Measurements from ENCODE around the gene B4GALNT1.
"Not testable (repeated sequence)": the region's sequence is repeated elsewhere in the genome, so short reads cannot be mapped to it uniquely, and the experiment has no call there.

B4GALNT1 gene

GRCh38 chr12:57609101-57609780, 23.8 kb downstream of the B4GALNT1 start:
- DNase-seq (ENCODE audit: low spot score), result no peak

DNA sequence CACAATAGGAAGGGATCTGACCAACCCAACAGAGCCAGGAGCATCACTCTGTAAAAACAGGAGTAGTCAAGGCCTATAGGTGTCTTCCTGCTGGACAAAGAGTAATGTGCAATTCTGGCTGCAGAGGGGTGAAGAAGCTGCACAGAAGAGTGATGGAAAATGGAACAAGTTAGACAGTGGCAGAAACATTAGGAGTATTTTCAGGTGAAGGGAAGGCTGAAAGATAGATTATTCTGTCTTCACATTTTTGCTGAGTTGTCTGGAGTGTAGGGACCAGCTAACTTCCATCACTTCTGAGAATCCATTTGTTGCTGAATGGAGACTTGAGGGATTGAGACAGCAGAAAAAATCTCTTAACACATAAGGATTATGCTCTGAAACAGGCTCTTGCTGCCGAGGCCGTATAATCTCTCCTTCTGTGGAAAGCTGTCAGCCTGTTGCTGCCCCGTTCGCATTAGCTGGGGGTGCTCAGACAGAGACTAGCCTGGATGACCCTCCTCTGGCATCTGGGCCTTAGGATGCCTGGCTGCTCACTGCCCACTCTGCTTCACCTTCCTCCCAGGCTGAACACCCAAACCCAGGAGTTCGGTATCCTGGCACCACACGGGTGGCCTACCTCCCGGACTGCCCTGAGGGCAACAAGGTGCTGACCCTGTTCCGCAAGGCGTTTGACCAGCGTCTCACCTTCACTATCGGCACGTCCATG, 24.9 kb downstream of the B4GALNT1 start:
- DNase-seq (ENCODE audit: low spot score), result no peak

DNA sequence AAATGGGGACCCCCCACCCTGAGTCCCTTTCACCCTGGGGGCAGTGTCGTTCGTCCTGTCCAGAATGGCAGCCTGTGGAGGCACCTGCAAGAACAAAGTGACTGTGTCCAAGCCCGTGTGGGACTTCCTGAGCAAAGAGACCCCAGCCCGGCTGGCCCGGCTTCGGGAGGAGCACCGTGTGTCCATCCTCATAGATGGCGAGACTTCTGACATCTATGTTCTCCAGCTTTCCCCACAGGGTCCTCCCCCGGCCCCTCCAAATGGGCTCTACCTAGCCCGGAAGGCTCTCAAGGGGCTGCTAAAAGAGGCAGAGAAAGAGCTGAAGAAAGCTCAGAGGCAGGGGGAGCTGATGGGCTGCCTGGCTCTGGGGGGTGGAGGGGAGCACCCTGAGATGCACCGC, 26.2 kb downstream of the B4GALNT1 start:
- DNase-seq (ENCODE audit: low spot score), result no peak

- no peak for DNase-seq (ENCODE audit: low spot score)
Measured at GRCh38 chr12:57606399-57606798, 26.6 kb downstream of the B4GALNT1 start.

GRCh38 chr12:57605811-57606311, 27.1 kb downstream of the B4GALNT1 start:
- no peak for DNase-seq (ENCODE audit: low spot score)

DNA sequence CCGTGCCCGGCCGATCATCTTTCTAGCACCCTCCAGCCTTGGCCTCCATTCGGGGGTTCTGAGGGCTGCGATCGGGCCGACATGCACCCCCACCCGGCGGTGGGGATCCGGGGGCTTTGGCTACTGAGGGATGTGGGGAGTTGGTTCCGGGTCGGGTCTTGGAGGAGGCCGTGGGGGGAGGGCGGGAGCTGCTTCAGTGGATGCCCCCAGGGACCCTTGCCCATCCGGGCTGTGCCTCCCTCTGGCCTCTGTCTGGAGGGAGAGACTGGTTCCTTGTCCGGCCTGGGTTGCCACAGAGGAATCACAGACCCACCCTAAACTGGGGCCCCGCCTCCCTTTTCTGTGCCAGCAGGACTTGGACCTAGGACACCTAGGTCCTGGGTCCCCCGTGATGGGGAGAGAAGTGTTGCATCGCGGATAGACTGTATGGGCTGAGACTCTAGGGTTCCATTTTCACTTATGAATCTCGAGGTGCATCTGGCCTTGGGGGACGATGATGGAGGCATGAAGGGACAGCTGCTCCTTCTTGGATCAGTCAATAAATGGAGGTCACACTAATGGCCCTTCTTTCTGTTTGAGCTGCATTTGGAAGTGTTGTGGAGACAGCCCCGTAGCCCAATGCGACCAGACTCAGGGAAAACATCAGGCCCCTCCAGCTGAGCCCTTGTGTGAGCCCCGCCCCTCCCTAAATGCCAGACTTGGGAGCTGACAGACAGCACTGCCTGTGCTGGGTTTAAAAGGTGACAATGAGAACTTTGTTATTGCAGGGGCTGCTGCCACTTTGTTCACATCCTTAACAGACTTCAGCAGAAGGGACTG, 27.8 kb downstream of the B4GALNT1 start:
- DNase-seq (ENCODE audit: low spot score), result no peak

DNA sequence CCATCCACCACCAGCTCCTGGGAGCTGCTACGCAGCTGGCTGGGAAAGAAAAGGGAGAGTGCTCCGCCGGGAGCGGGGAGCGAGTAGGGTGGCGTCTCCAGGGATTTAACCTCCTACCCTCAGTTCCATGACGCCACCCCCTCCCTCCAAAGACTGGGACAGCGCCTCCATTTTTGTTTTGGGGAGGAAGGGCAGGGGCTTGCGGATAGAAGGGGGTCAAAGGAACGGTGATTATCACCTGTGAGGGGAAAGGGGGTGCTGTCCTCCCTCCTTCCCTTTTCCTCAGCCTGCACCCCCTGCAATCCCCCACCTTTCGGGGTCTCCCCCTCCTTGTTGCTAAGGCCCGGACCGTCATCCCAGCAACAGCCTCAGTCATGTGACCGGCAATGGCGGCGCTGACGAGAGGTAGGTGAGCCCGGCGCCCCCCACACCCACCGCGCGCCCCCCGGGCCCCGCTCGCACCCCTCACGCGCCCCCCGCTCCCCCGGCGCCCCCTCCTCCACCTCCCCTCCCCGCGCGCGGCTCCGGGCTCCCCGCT, 28.5 kb downstream of the B4GALNT1 start, which contains the start of gene DTX3:
DTX3 (plus strand) TSS at position 371 of the 538 bp plus-strand sequence. CDS start 1,694 bp downstream, outside the sequence.
- DNase-seq (ENCODE audit: low spot score), result no peak

GRCh38 chr12:57603815-57604453, 29.1 kb downstream of the B4GALNT1 start:
- DNase-seq (ENCODE audit: low spot score), result peak; percentile 9

GRCh38 chr12:57603324-57603723, 29.7 kb downstream of the B4GALNT1 start:
- DNase-seq (ENCODE audit: low spot score), result no peak

DNA sequence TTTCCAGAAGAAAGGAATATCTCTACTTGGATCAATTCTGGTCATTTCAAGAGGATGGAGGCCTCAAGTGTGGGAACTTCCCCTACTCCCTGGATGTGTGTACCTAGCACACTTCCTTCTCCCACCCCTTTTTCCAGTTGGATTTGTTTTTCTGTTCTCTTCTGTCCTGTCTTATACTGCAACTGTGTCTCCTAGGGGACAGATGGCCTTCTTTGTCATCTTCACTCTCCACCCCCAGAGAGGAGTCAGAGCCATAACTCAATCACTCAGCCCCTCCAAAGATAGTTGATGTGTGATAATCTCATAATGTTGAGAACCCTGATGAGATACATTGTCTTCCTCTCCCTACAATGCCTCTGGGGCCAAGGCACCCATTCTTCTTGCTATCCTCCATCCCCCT, 30.5 kb downstream of the B4GALNT1 start:
- DNase-seq (ENCODE audit: low spot score), result no peak

GRCh38 chr12:57600395-57600794, 32.6 kb downstream of the B4GALNT1 start:
- no peak for DNase-seq (ENCODE audit: low spot score)

DNA sequence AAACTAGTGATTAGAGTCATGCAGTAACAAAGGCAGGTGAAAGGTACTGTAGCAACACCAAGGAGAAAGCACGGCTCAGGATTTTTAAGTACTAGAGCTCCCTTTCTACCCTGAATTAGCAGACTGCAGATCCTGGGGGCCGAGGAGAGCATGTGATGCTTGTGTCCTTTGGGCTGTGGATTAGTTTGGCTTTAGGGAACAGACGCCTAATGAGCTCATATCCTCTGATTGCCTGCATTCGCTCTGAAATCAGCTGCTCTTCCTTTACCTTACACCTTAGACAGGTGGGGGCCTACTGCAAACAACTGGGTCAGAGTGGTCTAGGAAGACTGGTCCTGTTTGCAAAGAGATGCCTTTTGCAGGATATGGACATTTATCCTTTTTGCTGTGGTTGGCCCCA, 39.8 kb downstream of the B4GALNT1 start:
- no peak for DNase-seq (ENCODE audit: low spot score)

- no peak for DNase-seq (ENCODE audit: low spot score)
Measured at GRCh38 chr12:57592551-57593165, 40.3 kb downstream of the B4GALNT1 start.

- no peak for DNase-seq (ENCODE audit: low spot score)
Measured at GRCh38 chr12:57591782-57592325, 41.1 kb downstream of the B4GALNT1 start.

DNA sequence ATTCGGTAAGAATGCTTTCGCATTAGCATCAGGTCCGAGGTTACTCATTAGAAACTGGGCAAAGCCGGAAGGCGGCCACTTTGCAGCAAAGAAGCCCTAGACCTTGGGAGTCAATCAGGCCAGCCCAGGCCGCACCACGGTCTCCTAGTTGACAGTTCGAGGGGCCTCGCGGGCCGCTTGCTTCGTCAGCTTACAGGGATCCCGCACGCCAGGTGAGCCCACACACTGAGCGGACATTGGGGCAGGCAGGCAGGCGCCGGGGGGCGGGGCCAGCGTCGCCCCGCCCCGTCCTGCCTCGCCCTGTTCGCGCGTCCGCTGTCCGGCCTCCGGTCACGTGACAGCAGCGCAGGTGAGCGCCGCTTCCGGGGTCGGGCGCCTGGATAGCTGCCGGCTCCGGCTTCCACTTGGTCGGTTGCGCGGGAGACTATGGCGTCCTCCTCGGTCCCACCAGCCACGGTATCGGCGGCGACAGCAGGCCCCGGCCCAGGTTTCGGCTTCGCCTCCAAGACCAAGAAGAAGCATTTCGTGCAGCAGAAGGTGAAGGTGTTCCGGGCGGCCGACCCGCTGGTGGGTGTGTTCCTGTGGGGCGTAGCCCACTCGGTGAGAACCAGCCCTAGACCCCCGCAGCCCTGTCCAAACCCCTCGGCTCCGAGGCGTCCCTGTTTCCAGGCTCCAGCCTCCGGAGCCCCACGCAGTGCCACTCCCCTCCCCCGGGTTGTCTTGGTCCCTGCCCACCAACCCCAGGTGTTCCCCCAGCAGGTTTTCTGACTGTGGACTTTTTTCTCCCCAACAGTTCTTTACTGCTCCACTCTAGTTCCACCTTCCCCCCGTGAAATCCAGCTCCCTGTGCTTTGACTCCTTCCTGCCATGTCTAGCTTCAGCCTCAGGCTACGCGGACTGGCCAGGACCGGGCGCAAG, 41.9 kb downstream of the B4GALNT1 start, which contains the start of gene PIP4K2C:
PIP4K2C (plus strand) TSS at position 329 of the 918 bp plus-strand sequence; CDS start at position 427, 98 bp downstream.
- DNase-seq (ENCODE audit: low spot score), result peak; percentile 97

DNA sequence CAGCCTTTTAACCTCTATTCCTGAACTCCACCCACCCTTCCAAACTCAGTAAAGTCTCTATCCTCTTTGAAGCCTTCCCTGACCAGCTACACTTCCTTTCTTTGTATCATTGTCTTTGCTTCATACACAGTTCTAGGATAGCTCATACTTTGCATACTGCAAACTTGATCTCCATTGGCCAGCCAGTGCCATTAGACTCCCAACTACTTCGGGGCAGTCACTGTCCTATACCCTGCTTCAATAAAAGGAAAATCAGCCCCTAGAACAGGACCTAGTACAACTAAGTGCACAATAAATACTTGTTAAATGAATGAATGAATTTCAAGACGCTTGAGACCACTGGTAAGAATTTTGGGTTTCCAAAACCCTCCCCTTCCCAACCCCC, 42.5 kb downstream of the B4GALNT1 start:
- no peak for DNase-seq (ENCODE audit: low spot score)

DNA sequence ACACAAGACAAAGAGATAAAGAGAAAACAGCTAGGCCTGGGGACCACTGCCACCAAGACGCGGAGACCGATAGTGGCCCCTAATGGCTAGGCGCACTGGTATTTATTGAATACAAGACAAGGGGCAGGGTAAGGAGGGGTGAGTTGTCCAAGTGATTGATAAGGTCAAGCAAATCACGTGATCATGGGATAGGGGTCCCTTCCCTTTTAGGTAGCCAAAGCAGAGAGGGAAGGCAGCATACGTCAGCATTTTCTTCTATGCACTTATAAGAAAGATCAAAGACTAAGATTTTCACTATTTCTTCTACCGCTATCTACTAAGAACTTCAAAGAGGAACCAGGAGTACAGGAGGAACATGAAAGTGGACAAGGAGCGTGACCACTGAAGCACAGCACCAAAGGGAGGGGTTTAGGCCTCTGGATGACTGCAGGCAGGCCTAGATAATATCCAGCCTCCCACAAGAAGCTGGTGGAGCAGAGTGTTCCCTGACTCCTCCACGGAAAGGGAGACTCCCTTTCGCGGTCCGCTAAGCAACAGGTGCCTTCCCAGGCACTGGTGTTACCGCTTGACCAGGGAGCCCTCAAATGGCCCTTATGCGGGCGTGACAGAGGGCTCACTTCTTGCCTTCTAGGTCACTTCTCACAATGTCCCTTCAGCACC, 43.9 kb downstream of the B4GALNT1 start:
- not testable (repeated sequence) for DNase-seq (ENCODE audit: low spot score)

DNA sequence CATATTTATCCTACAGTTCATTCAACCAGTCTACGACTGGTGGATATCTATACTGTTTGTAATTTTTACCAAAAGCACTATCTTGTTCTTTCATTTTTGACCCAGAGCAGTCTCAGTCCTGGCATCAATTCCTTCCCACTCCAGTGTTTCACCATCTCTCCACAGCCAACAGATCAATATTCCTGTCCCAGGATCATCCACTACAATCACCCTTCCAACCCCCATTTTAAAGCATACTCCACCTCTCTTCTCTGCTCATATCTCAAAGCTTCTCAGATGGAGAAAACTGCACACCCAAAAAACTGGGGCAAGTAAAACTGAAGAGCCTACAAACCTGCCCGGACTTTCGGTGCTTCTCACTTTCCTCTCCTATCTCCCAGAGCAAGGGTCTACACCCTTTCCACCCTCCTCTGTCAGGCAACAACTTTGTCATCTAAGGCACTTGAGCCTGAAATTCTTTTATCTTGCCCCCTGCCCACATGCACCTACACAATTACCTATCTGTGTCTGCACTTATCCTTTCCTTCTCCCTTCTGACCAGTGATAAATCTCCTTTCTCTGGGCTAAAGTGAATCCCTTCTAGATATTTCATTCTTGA, 46.1 kb downstream of the B4GALNT1 start:
- no peak for DNase-seq (ENCODE audit: low spot score)

GRCh38 chr12:57586128-57586527, 46.9 kb downstream of the B4GALNT1 start:
- DNase-seq (ENCODE audit: low spot score), result no peak
